GM18526 (cell line): ENCODE results near the gene PDSS2.

Source experiments
- POLR2A ChIP-seq: IDR thresholded peaks from 3 replicates; pipeline ENCODE4 v1.6.1; 2011; ENCODE audit not compliant: insufficient read length; ENCODE audit errors: extremely low read depth

Gene PDSS2

DNA sequence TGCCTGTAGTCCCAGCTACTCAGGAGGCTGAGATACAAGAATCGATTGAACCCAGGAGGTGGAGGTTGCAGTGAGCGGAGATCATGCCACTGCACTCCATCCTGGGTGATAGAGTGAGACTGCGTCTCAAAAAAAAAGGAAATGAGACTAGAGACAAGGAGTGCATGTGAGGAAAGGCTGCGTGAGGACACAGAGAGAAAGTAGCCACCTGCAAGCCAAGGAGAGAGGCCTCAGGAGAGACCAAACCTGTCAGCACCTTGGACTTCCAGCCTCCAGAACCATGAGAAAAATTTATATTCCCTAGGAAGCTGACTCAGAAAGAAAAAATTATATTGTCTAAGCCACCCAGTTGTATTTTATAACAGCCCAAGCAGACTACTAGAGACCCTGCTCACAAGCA is 336.6 kb downstream of the PDSS2 start:
- no peak for TF ChIP-seq POLR2A

DNA sequence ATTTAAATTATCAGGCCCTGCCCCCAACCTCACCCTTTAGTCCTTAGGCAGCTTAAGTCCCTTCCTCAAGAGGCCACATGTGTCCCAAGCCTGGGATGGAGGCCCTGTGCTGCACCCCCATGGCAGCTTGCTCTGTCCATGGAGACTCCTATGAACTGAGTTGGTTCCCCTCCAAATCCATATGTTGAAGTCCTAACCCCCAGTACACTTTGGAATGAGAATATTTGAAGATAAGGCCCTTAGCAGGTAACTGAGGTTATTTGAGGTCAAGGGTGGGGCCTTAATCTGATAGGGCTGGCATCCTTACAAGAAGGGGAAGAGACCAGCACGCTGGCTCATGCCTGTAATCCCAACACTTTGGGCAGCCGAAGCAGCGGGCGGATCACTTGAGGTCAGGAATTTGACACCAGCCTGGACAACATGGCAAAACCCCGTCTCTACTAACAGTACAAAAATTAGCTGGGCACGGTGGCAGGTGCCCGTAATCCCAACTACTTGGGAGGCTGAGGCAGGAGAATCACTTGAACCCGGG is 337.3 kb downstream of the PDSS2 start:
- TF ChIP-seq POLR2A: no peak

DNA sequence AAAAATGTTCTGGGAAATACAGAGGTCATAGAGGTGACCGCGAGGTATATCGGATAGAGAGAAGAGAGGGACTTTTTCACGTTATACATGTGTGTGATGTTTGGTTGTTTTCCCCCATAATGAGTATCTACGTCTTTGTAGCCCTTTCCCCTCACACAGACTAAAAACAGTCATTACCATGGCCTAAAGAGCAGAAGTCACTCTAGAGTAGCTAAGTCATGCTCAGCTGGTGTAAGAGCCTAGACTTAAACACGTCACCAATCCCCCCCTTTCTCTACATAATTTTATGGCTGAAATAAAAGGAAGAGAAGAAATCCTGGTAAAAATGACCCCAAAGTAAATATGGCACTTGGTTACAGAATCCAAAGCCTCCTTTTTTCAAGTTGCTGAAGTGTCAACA is 338.1 kb downstream of the PDSS2 start:
- TF ChIP-seq POLR2A: no peak

DNA sequence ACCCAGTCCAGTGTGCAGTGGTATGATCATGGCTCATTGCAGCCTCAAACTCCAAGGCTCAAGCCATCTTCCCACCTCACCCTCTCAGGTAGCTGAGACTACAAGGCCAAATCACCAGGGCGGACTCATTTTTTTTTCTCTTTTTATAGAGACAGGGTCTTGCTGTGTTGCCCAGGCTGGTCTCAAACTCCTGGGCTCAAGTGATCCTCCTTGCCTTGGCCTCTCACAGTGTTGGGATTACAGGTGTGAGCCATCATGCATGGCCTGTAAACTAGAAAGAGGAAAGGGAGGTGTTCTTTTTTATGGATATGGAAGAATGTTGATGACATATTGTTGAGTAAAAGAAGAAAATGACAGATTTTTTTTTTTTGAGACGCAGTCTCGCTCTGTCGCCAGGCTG is 339.0 kb downstream of the PDSS2 start:
- no peak for TF ChIP-seq POLR2A

DNA sequence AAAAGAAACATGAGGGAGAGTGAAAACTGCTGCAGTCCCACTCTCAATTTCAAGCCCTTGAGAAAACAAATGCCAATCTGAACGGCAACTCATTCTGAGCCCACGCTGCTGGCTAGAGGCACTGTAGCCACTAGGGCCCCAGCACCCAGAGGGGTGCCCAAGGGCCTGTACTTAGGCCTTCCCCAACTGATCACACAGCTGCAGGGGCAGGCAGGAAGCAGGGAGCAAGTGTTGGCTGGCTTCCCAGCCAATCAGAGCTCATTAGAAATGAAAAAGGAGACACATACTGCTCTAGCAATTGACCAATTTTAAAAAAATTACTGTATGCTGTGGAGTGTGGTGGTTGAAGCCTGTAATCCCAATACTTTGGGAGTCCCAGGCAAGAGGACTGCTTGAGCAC is 340.4 kb downstream of the PDSS2 start:
- TF ChIP-seq POLR2A: no peak

DNA sequence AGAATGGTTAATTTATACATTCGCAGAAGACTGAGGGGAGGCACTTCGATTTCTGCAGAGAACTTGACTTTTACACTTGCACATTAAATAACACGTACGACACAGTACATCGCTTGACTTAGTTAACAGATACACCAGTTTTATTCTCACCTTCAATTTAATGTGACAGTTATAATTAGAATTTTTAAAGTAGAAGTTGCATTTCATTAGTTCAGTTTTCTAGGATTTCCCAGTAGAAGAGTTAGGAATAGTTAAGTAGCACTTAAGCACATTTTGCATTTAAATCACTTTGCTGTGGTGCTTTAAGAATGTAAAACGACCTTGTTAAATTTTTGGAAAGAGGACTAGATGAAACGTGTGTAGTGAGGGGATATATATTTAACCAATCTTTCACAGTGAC is 342.4 kb downstream of the PDSS2 start:
- no peak for TF ChIP-seq POLR2A

DNA sequence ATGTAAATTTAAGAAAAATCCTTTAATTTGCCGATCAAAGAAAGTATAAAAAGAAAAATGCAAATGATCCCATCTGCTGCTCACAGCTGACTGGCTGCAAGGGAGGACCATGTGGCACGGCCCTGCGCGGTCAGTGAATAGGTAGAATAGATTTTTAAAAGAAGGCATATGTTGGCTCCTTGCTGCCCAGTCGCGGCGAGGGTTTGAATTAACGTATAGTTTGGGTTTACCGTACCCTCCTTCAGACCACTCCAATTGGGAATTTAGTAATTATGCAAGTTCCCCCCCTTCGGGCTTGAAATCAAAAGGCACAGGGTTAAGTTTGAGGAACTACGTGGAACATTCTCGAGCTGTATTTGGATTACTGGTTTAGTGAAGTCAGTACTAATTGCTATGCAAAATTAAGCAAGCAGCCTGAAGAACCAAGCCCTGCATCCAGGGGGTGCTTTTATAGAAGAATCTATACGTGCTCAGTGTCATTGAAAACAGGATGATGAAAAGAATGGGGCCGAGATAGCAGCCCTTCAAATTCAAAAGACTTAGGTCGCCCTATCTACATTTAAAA is 343.0 kb downstream of the PDSS2 start:
- no peak for TF ChIP-seq POLR2A

DNA sequence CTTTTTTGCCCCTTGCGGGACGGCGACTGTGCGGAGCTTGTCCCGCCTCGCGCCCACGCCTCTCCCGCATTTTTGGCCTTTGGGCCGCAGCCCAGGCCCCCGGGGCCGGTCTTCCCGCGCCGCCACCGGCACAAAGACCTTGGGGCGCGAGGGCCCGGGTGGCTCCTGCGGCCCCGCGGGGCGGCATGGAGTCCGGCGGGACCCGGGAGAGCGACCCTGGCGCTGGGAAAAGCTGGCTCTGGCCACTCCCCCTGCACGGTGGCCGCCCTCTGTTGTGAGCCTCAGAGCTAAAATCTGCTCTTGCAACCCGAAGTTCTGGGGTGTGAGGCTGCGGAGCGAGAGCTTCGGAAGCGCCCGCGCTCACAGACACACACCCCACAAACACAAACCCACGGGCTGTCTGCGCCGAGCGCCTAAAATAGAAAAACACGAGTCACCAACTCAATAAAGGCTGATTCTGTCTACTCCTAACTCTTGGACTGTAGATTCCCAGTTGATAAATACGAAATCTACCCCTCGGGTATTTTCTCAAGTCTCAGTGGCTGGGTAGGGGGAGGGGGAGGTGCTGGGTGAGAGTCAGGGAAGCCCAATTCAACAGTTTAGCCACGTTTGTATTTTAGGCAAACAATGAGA is 343.6 kb downstream of the PDSS2 start:
- no peak for TF ChIP-seq POLR2A

DNA sequence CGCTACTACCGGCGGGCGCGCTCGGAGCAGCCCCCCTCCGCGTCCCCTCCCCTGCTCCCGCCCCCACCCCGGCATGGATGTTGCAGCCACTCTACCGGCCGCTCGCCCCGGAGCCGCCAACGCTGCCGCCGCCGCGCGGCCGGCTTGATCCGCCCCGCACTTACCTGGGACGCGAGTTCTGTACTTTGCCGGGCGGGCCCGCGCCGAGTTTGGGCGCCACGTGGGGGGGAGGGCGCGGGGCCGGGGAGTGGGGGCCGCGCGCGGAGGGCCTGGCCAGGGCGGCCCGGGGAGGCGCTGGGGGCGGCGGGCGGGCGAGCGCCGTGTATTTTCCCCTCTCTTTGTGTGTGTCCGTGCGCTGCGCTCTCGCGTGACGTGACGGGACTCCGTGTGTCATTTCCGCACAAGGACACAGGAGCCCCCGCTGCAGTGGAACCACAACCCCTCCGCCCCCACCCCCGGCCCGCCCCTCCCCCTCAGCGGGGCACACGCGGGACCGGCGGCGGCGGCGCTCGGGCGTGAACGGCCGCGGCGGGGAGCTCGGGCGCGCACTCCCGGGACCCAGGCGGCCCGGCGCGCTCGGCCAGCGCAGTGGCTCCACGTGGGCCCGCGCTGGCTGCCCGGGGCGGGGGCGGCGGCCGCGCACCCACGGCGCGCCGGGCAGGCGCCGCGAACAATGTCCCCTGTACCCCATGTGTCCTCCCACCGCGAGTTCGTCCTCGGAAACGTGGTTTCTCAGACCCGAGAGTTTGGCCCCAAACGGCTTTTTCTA is 344.3 kb downstream of the PDSS2 start, which contains the start of gene BEND3:
BEND3 (minus strand) TSS at position 590 of the 769 bp plus-strand sequence. CDS start 16,230 bp downstream, outside the sequence.
- peak; percentile 4 for TF ChIP-seq POLR2A

DNA sequence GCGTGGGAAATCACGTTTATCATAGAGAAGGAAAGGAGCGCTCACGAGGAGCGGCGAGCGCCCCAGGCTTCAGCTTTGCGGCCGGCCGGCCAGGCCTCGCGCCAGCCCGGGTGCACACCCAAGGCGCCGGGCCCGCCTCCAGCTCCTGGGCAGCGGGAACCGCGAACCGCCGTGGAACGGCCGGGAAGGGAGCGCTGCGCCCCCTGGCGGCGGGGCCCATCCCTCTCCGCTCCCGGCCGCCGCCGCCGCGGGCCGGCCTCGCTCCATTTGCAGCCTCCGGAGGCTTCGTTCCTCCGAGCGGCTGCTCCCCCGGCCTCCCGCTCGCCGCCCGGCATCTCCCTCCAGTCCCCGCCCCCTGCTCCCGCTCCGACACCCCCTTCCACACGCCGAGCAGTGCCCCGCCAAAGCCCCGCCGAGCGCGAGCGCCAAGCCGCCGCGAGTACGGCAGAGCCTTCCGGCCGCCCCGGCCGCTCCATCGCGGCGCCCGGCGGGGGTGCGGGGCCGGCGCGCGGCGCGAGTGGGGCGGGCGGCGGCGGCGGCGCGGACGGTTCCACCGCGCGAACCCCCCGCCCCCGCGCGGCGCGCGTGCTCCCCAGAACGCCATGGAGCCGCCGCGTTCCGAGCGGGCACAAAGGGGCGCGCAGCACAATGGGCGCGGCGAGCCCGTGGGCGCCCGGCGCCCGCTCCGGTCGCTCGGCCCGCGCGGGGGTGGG is 345.0 kb downstream of the PDSS2 start:
- TF ChIP-seq POLR2A: no peak

DNA sequence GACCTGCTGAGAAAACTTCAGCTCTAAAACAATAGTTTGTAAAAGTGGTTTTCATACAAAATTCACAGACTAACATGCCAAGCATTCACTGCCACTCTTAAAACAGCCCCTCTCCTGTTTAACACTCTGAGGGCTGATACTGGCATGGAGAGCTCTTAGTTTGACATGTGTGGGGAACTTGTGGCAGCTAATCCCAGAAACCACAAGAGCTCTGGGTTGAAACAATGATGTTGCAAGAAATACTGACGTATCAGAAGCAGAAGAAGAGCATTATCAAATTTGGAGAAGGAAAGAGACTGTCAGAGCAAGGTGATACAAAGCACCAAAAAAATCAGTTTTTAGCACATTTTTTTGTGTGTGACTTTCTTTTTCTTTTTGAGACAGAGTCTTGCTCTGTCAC is 349.2 kb downstream of the PDSS2 start:
- no peak for TF ChIP-seq POLR2A

DNA sequence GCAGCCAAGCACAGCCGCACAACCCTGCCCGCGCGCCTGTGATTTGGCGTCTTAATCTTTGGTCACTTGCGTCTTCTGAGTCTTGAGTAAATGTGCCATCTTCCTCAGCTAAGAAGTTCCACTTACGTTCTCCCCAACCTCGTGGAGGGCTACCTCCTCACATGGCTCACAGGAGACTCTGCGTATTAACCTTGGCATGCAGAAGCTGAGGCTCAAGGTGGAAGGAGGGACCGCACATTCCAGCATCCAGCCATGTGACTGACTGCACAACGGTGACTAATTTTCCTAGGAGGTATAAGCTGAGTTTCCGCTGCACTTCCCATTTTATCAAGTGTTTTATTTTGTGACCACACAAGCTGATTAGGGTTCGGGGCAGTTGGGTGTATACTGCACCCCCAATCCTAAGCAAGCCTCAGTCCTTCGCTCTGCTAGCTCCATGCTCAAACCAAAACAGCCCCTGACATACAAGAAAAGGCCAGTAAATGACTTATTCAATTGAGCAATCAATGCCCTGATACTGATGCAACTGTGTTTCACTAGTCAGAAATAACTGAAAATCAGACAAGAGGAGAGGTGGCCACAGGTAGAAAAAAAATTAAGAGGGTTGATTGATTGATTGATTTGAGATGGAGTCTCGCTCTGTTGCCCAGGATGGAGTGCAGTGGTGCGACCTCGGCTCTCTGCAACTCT is 351.0 kb downstream of the PDSS2 start:
- TF ChIP-seq POLR2A: no peak

DNA sequence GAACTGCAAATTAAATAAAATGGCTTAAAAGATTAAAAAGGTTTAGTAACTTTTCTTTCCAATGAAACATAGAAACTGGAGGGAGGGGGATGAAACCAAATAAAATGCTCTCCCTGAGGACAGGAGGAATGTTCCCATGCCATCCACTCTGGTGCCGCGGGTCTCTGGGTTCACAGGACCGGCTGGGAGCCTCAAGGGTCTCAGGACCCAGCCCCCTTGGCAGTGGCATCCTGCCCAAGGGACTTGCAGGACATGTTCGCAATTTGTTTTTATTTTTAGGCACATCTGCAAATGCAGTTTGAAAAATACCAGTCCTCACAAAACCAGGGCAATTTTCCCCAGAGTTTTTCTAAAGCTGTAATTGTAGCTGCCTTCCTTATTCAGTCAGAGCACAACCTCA is 351.6 kb downstream of the PDSS2 start:
- no peak for TF ChIP-seq POLR2A

DNA sequence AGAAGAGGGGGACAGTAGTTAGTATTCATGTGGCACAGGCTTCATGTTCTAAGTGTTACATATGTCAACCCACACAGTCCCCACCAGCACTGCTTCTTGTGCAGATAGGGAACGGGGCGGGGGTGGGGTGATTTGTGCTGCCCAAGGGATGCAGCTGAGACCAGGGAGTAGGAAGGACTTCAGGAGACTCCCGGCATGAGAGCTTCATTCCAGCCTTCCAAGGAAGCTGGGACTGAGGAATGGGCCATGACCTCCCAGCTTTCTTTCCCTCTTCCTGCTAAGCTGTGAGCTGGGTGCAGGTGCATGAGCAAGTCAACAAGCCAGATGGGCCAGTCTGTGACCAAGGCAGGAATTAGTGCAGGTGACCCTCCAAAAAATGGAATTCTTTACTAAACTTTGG is 353.2 kb downstream of the PDSS2 start:
- TF ChIP-seq POLR2A: no peak
